Esophagus squamous epithelium (tissue), 4 donors: ENCODE measurements around the gene F7.

Source experiments
- CTCF ChIP-seq, 6 experiments: fragments of 450-650 bp in 4 of 6; fragments of 200-600 bp in 2 of 6; sonication (generic) in 2 of 6; IDR thresholded peaks; one replicate each; pipeline ENCODE4 v1.5.1; 2016 to 2019; ENCODE audit warnings: antibody characterized with exemption in 6 of 6, mild to moderate bottlenecking in 4 of 6, moderate library complexity in 4 of 6
- POLR2A ChIP-seq, 4 donors: fragments of 450-650 bp; IDR thresholded peaks; one replicate each; pipeline ENCODE4 v1.6.1; 2017; ENCODE audit warnings: antibody characterized with exemption in 4 of 4, mild to moderate bottlenecking in 4 of 4, moderate library complexity in 3 of 4

- no peak for TF ChIP-seq CTCF (IDR thresholded peaks at IDR 0.05)
- TF ChIP-seq POLR2A (IDR thresholded peaks at IDR 0.05), result no peak
Observed at GRCh38 chr13:113167155-113167554, 61.6 kb downstream of the F7 start.
